ENCODE measurements around the gene PCTP.

Gene PCTP

DNA sequence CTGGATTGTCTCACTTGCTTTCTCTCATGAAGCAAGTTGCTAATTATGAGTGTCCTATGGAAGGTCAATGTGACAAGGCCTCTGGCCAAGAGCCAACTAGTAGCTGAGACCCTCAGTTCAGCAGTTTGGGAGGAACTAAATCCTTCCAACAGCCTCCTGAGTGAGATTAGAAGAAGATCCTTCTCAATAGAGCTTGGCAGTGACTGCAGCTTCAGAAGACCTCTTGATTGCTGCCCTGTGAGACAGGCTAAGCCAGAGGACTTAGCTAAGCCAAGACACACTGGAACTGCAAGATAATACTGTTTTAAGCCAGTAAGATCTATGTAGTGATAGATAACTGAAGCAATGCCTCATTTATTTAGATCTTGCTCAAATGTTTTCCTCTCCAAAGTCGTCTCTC is 34.3 kb downstream of the PCTP start:
- H3K9me3 ChIP-seq (ENCODE audit: control insufficient read depth, low read length), result no peaks in the 10 kb centered on the region
- H3K36me3 ChIP-seq (ENCODE audit: control insufficient read depth, insufficient read depth, low read length), result no peaks in the 10 kb centered on the region
- no peaks in the 10 kb centered on the region for H3K27me3 ChIP-seq (ENCODE audit: control insufficient read depth, insufficient read depth, low read length)
- H3K9ac ChIP-seq (ENCODE audit: low read length), result no peak overlapping the region
- no peaks in the 10 kb centered on the region for H3K4me1 ChIP-seq (ENCODE audit: control insufficient read depth, insufficient read depth, low read length)
- H3K4me3 ChIP-seq (ENCODE audit: low read length), result no peak overlapping the region

- H3K27me3 ChIP-seq (ENCODE audit: control insufficient read depth, insufficient read depth, low read length), result no peaks in the 10 kb centered on the region
- no peak overlapping the region for H3K9ac ChIP-seq (ENCODE audit: low read length)
- H3K36me3 ChIP-seq (ENCODE audit: control insufficient read depth, insufficient read depth, low read length), result no peaks in the 10 kb centered on the region
- no peaks in the 10 kb centered on the region for H3K9me3 ChIP-seq (ENCODE audit: control insufficient read depth, low read length)
- no peak overlapping the region for H3K4me3 ChIP-seq (ENCODE audit: low read length)
- no peaks in the 10 kb centered on the region for H3K4me1 ChIP-seq (ENCODE audit: control insufficient read depth, insufficient read depth, low read length)
These were observed 42.4 kb downstream of the PCTP start for GRCh38 chr17:55793272-55793671.

DNA sequence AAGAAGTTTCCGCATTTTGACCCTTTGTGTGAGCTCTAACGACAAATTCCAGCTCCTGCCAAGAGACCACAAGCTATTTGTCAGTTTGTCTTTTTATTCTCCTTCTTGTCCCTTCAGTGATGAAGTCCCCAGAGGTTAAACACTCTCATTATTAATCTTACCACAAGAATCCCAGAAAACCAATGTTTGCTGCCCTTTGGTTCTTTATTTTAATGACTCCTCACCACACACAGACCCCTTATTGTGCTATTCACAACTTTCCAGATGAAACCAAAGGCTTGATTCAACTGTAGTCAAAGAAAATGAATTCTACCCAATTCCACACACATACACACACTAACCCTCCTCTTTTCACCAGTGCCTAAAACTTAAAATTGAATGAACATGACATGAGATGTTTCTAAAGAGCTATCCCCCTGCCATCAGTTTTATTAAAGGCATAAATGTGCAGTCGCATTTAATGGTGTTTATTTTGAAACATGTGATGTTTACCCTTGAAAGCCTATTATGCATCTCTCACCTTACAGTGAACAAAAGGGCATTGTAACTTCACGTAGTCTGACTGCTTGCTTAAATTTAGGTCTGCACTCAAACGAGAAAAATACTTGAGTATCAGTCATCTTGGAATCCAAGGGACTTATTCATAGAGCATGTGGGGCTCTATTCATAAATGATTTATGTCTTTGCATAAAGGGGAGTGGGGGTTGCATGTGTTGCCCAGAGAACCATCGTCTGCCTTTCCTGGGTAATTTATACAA is 44.1 kb downstream of the PCTP start:
- Histone ChIP-seq H3K27me3 (ENCODE audit: control insufficient read depth, insufficient read depth, low read length) (no peaks in the 10 kb centered on the region), H3K4me1 (ENCODE audit: control insufficient read depth, insufficient read depth, low read length) (no peaks in the 10 kb centered on the region), H3K9ac (ENCODE audit: low read length) (no peak overlapping the region), H3K9me3 (ENCODE audit: control insufficient read depth, low read length) (no peaks in the 10 kb centered on the region), H3K4me3 (ENCODE audit: low read length) (no peak overlapping the region), H3K36me3 (ENCODE audit: control insufficient read depth, insufficient read depth, low read length) (no peaks in the 10 kb centered on the region)

DNA sequence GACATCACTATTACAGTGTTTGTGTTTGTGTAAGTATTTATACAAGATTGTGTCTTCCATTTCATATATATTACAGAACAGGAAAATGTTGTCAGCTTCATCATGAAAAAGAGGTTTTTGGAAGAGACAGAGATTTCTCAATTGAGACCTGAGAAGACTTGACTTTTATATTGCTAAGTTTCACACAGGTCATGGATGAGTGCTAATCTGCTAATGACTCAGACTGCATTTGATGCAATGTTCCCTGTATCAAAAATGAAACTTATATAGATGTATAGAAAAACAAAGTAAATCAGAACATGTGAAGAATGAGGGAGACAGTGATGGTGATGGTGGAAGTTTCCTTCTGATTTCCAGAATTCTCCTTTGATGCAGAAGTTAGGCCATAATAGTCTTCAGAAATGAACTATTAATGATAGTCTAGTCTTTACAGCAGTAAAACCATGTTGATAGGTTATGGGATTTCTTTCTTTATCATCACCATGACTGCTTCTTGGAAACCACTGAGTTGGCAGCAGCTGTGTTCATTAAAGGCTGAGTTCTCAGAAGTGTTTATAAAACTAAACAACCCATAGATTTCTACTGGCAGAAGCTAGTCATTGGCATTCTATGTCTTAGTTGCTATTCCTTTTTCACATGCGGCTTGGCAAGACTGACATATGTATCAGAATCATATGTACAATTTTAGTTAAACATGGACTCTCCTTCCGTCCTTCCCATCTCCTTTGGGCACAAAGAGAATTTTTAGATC is 56.1 kb downstream of the PCTP start:
- Histone ChIP-seq H3K9me3 (ENCODE audit: control insufficient read depth, low read length) (no peaks in the 10 kb centered on the region), H3K4me3 (ENCODE audit: low read length) (no peak overlapping the region), H3K4me1 (ENCODE audit: control insufficient read depth, insufficient read depth, low read length) (no peaks in the 10 kb centered on the region), H3K9ac (ENCODE audit: low read length) (no peak overlapping the region), H3K27me3 (ENCODE audit: control insufficient read depth, insufficient read depth, low read length) (no peaks in the 10 kb centered on the region), H3K36me3 (ENCODE audit: control insufficient read depth, insufficient read depth, low read length) (no peaks in the 10 kb centered on the region)

GRCh38 chr17:55811536-55811935 is 60.7 kb downstream of the PCTP start:
- H3K27me3 ChIP-seq (ENCODE audit: control insufficient read depth, insufficient read depth, low read length), result no peaks in the 10 kb centered on the region
- no peaks in the 10 kb centered on the region for H3K36me3 ChIP-seq (ENCODE audit: control insufficient read depth, insufficient read depth, low read length)
- no peaks in the 10 kb centered on the region for H3K9me3 ChIP-seq (ENCODE audit: control insufficient read depth, low read length)
- H3K4me1 ChIP-seq (ENCODE audit: control insufficient read depth, insufficient read depth, low read length), result no peaks in the 10 kb centered on the region
- no peak overlapping the region for H3K4me3 ChIP-seq (ENCODE audit: low read length)
- no peak overlapping the region for H3K9ac ChIP-seq (ENCODE audit: low read length)

- no peaks in the 10 kb centered on the region for H3K27me3 ChIP-seq (ENCODE audit: control insufficient read depth, insufficient read depth, low read length)
- H3K4me1 ChIP-seq (ENCODE audit: control insufficient read depth, insufficient read depth, low read length), result no peaks in the 10 kb centered on the region
- no peaks in the 10 kb centered on the region for H3K9me3 ChIP-seq (ENCODE audit: control insufficient read depth, low read length)
- H3K9ac ChIP-seq (ENCODE audit: low read length), result no peak overlapping the region
- H3K4me3 ChIP-seq (ENCODE audit: low read length), result no peak overlapping the region
- H3K36me3 ChIP-seq (ENCODE audit: control insufficient read depth, insufficient read depth, low read length), result no peaks in the 10 kb centered on the region
These were observed 61.5 kb downstream of the PCTP start for GRCh38 chr17:55812323-55812722.

DNA sequence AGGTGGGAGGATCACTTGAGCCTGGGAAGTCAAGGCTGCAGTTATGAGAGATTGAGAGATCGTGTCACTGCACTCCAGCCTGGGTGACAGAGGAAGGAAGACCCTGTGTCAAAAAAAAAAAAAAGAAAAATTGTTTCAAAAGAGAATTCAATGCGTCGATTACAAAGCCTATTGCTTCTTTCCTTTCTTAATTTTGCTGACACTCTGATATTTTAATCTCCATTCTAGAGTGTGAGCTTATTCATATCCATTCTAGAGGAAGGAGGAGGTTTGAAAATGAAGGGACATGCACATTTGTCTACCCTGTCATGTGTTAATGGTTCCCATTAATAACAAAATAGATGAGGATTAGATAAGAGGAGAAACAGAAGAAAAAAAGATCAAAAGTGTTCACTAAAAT is 63.1 kb downstream of the PCTP start:
- Histone ChIP-seq H3K36me3 (ENCODE audit: control insufficient read depth, insufficient read depth, low read length) (no peaks in the 10 kb centered on the region), H3K9ac (ENCODE audit: low read length) (no peak overlapping the region), H3K4me1 (ENCODE audit: control insufficient read depth, insufficient read depth, low read length) (no peaks in the 10 kb centered on the region), H3K27me3 (ENCODE audit: control insufficient read depth, insufficient read depth, low read length) (no peaks in the 10 kb centered on the region), H3K4me3 (ENCODE audit: low read length) (no peak overlapping the region), H3K9me3 (ENCODE audit: control insufficient read depth, low read length) (no peaks in the 10 kb centered on the region)

DNA sequence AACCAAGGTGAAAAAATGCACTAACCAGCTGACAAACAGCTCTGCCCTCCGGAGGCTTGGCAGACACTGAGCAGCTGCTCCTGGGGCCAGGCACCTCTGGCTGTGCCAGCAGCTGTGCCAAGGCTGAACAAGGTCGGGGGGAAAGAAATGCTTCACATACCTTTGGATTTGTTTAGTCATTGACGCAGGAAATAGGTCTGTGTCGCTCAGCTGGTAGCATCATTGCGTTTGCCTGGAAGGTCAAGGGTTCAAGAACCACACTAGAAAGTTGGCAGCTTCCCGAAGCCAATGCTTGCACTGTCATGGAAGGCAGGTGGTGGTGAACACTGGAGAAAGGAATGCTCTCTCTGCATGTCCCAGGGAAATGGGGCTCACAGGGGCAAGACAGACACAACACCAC is 63.5 kb downstream of the PCTP start:
- Histone ChIP-seq H3K9me3 (ENCODE audit: control insufficient read depth, low read length) (no peaks in the 10 kb centered on the region), H3K9ac (ENCODE audit: low read length) (no peak overlapping the region), H3K36me3 (ENCODE audit: control insufficient read depth, insufficient read depth, low read length) (no peaks in the 10 kb centered on the region), H3K4me3 (ENCODE audit: low read length) (no peak overlapping the region), H3K27me3 (ENCODE audit: control insufficient read depth, insufficient read depth, low read length) (no peaks in the 10 kb centered on the region), H3K4me1 (ENCODE audit: control insufficient read depth, insufficient read depth, low read length) (no peaks in the 10 kb centered on the region)

DNA sequence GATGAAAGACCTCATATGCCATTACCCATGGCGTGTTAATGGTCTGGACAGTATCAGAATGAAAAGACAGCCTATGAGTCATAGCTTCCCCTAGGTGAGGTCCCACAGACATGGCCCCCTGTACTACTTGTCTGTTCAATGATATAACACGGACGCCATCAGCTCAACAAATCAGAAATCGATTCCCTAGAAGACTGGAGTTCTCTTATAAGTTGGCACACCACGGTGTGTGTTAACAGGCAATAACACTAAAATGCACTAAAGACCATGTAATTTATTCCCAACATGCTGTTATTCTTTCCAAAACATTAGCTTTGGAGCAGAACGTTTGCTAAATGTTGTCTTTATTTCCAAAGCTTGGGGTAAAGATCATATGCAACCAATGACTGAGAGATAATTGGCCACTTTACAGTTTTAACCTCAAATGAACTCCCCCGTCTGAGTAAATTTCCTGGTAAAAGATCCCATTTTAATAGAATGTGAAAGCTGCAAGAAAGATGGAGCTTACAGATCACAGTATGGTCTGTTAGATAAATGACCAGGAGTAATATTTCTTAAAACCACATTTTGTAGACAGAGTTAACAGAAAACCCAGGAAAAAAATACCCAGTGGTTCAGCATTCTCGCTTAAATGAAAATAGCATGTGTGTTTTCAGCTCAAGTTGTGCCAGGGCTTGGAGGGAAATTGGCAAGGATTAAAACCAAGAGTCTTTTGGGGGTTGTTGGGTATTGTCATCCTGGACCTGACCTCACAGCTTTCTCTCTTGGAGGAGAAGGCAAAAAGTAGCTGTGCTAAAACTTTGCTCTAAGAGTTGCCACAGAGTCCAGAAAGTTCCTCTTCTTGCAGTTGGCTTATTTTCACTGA is 65.9 kb downstream of the PCTP start:
- no peaks in the 10 kb centered on the region for H3K27me3 ChIP-seq (ENCODE audit: control insufficient read depth, insufficient read depth, low read length)

DNA sequence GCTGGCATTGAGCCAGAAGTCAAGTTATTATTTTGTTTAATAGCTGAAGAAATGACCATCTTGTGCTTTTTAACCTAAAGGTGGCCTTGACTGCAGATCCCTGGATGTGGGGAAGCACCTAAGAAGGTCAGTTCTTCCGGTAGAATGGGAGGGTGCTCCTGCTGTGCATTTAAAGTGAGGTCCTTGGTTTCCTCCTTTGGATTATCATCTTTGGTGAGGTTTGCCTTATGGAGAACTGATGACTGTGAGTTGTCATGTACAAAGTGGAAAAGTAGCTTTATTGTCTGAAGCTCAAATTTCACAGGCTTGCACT is 66.5 kb downstream of the PCTP start:
- H3K9ac ChIP-seq (ENCODE audit: low read length), result no peak overlapping the region
- H3K9me3 ChIP-seq (ENCODE audit: control insufficient read depth, low read length), result no peaks in the 10 kb centered on the region
- H3K27me3 ChIP-seq (ENCODE audit: control insufficient read depth, insufficient read depth, low read length), result no peaks in the 10 kb centered on the region
- H3K4me1 ChIP-seq (ENCODE audit: control insufficient read depth, insufficient read depth, low read length), result no peaks in the 10 kb centered on the region
- no peaks in the 10 kb centered on the region for H3K36me3 ChIP-seq (ENCODE audit: control insufficient read depth, insufficient read depth, low read length)
- H3K4me3 ChIP-seq (ENCODE audit: low read length), result no peak overlapping the region

More for the DNA sequence above, 65.9 kb downstream of the PCTP start:
- Histone ChIP-seq H3K9me3 (ENCODE audit: control insufficient read depth, low read length) (no peaks in the 10 kb centered on the region), H3K4me3 (ENCODE audit: low read length) (no peak overlapping the region), H3K36me3 (ENCODE audit: control insufficient read depth, insufficient read depth, low read length) (no peaks in the 10 kb centered on the region), H3K9ac (ENCODE audit: low read length) (no peak overlapping the region), H3K4me1 (ENCODE audit: control insufficient read depth, insufficient read depth, low read length) (no peaks in the 10 kb centered on the region)

DNA sequence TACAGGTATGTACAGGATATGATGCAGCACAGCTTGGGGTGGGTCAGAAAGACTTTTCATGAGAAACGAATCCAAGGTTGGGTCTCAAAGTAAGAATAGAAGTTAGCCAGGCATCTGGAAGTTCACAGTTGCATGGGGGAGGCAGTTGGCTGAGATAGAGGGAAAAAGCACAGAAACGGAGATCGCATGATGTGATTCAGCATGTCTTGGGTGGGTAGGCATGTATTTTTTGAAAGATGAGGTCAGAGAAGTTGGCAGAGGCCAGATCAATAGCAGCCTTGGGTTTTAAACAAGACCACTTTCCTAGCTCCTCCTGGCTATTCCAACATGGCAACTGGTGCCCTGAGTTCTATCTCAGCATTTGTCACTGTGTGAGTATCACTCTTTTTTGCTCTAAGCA is 67.2 kb downstream of the PCTP start:
- Histone ChIP-seq H3K9me3 (ENCODE audit: control insufficient read depth, low read length) (no peaks in the 10 kb centered on the region), H3K4me3 (ENCODE audit: low read length) (no peak overlapping the region), H3K4me1 (ENCODE audit: control insufficient read depth, insufficient read depth, low read length) (no peaks in the 10 kb centered on the region), H3K27me3 (ENCODE audit: control insufficient read depth, insufficient read depth, low read length) (no peaks in the 10 kb centered on the region), H3K9ac (ENCODE audit: low read length) (no peak overlapping the region), H3K36me3 (ENCODE audit: control insufficient read depth, insufficient read depth, low read length) (no peaks in the 10 kb centered on the region)

Measured in mucosa of stomach (tissue), 1 donor.